GM12875 (cell line): ENCODE results near the gene KMT5C.
"Not testable (repeated sequence)": the region's sequence is repeated elsewhere in the genome, so short reads cannot be mapped to it uniquely, and the experiment has no call there.

Experiments used
- H3K4me3 ChIP-seq: one replicate; pipeline ENCODE4 v1.5.1; 2011; ENCODE audit warnings: low read depth, low read length, control low read depth
- TF ChIP-seq, protein P1 (sequence below): IDR thresholded peaks from 2 replicates; pipeline ENCODE4 v1.5.1; 2011; ENCODE audit warnings: low read depth, mild to moderate bottlenecking, control low read depth, inconsistent platforms, low read length, moderate library complexity, borderline replicate concordance; ENCODE audit not compliant: insufficient read depth

The KMT5C gene

GRCh38 chr19:55319785-55320184 is 19.9 kb upstream of the KMT5C start:
- TF ChIP-seq, protein P1, sequence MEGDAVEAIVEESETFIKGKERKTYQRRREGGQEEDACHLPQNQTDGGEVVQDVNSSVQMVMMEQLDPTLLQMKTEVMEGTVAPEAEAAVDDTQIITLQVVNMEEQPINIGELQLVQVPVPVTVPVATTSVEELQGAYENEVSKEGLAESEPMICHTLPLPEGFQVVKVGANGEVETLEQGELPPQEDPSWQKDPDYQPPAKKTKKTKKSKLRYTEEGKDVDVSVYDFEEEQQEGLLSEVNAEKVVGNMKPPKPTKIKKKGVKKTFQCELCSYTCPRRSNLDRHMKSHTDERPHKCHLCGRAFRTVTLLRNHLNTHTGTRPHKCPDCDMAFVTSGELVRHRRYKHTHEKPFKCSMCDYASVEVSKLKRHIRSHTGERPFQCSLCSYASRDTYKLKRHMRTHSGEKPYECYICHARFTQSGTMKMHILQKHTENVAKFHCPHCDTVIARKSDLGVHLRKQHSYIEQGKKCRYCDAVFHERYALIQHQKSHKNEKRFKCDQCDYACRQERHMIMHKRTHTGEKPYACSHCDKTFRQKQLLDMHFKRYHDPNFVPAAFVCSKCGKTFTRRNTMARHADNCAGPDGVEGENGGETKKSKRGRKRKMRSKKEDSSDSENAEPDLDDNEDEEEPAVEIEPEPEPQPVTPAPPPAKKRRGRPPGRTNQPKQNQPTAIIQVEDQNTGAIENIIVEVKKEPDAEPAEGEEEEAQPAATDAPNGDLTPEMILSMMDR, result no peak
- no peak overlapping the region for H3K4me3 ChIP-seq

- TF ChIP-seq, protein P1, result no peak
- H3K4me3 ChIP-seq, result no peak overlapping the region
Measured at GRCh38 chr19:55320844-55321419, 18.7 kb upstream of the KMT5C start.

- TF ChIP-seq, protein P1, result no peak
- no peak overlapping the region for H3K4me3 ChIP-seq
Measured at GRCh38 chr19:55321466-55322137, 18.1 kb upstream of the KMT5C start.

DNA sequence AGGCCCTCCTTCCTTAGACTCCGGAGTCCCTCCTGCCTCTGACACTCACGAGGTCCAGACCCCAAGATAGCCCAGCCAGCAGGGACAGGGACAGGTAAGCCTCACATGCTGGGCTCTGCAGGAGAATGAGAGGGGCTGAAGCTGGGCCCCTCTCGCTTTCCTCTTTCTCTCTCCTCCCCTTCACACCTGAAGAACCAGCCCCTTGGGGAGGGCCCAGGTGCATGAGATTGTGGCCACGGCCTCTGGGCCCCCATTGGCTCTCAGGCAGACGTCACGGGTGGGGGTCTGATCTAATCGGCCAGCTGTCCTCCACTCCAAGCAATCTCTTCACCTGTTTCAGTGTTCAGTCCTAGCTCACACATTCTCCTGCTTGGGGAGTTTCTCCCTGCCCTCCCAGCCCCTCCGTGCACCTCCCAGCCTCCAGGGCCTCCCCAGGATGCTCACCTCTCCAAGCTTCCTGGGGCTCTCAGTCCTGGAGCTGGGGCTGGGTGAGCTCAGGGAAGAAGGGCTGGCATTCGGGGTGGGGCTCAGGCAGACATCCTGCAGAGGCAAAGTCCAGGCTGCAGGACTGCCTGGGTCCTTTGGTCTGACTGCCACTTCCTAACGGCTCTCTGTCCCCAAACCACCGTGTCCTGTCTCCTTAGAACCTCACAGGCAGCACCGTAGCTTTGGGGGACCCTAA is 17.3 kb upstream of the KMT5C start:
- no peak overlapping the region for H3K4me3 ChIP-seq

GRCh38 chr19:55324662-55325061 is 15.0 kb upstream of the KMT5C start:
- TF ChIP-seq, protein P1, result no peak
- no peak overlapping the region for H3K4me3 ChIP-seq

More for the DNA sequence above, 17.3 kb upstream of the KMT5C start:
- TF ChIP-seq, protein P1, result no peak

DNA sequence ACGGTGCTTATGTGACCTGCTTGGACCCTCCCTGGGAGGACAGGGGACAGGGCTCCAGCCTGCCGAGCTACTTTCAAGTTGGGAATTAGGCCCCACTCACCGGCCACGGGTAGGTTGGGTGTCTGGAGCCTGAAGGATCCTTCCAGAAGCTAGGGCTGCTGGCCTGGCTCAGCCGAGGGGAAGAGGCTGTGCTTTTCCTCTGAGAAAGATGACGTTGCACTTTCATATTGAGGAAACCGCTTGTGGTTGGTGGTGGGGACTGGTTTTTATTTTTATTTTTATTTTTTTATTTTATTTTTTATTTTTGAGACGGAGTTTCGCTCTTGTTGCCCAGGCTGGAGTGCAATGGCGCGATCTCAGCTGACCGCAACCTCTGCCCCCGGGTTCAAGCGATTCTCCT is 14.5 kb upstream of the KMT5C start, which contains the start of gene TMEM150B:
Gene TMEM150B (minus strand): TSS at position 170 of the 400 bp plus-strand sequence. CDS start 4,305 bp downstream, outside the sequence.
- TF ChIP-seq, protein P1, result no peak
- no peak within 1 kb of the TSS for H3K4me3 ChIP-seq

DNA sequence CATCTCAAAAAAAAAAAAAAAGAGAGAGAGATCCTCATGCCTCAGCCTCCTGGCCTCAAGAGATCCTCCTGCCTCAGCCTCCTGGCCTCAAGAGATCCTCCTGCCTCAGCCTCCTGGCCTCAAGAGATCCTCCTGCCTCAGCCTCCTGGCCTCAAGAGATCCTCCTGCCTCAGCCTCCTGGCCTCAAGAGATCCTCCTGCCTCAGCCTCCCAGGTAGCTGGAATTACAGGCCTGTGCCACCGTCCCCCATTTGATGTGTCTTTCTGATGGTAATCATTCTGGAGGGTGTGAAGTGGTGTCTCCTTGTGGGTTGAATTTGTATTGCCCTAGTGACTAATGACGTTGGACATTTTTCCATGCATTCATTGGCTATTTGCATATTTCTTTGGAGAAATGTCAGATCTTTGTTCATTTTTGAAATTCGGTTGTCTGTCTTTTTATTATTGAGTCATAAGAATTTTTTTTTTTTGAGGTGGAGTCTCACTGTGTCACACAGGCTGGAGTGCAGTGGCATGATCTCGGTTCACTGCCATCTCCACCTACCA is 10.8 kb upstream of the KMT5C start:
- H3K4me3 ChIP-seq, result not testable (repeated sequence)

GRCh38 chr19:55329791-55330190 is 9.9 kb upstream of the KMT5C start:
- H3K4me3 ChIP-seq, result not testable (repeated sequence)
